Measurements from ENCODE around the gene RPGR.

The RPGR gene

DNA sequence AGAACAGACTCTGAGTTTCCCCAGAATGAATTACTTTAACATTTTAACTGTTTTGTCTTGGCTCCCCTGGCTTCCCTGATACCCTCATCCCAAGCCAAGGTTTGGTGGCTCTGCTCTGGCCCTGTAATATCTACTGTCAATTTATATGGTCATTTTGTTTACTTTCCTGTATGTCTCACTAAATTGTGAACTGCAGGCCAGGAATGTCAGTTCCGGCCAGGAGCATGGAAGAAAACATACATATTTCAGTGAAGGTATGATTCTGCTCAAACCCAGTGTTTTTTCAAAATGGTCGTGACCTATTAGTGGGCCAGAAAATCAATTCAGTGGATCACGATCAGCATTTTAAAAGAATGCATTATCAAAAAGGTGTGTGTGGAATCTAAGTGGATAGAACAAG, 1.2 kb downstream of the RPGR start:
- no peak for DNase-seq (ENCODE audit: extremely low read depth in 1 of 2, low read depth in 1 of 2)

- no peak for DNase-seq (ENCODE audit: extremely low read depth in 1 of 2, low read depth in 1 of 2)
Observed at GRCh38 chrX:38320819-38321218, 6.5 kb downstream of the RPGR start.

GRCh38 chrX:38318606-38319005, 8.7 kb downstream of the RPGR start:
- no peak for DNase-seq (ENCODE audit: extremely low read depth in 1 of 2, low read depth in 1 of 2)

GRCh38 chrX:38318196-38318595, 9.1 kb downstream of the RPGR start:
- no peak for DNase-seq (ENCODE audit: extremely low read depth in 1 of 2, low read depth in 1 of 2)

GRCh38 chrX:38315186-38315585, 12.1 kb downstream of the RPGR start:
- no peak for DNase-seq (ENCODE audit: extremely low read depth in 1 of 2, low read depth in 1 of 2)

GRCh38 chrX:38313190-38313589, 14.1 kb downstream of the RPGR start:
- no peak for DNase-seq (ENCODE audit: extremely low read depth in 1 of 2, low read depth in 1 of 2)

DNA sequence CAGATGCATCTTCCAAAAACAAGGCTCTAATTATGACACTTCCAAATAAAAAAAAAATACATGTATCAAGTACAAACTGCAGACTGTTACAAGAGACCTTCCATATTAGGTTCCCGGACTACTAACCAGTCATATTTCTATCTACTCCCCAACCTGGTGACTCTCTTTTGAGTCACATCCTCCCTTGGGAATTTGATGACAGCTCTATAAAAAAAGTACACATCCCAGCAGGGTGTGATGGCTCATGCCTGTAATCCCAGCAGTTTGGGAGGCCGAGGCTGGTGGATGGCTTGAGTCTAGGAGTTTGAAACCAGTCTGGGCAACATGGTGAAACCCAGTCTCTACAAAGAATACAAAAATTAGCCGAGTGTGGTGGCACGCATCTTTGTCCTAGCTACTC, 14.9 kb downstream of the RPGR start:
- DNase-seq (ENCODE audit: extremely low read depth in 1 of 2, low read depth in 1 of 2): no peak

GRCh38 chrX:38311743-38312142, 15.6 kb downstream of the RPGR start:
- DNase-seq (ENCODE audit: extremely low read depth in 1 of 2, low read depth in 1 of 2): no peak

GRCh38 chrX:38305971-38306370, 21.3 kb downstream of the RPGR start:
- DNase-seq (ENCODE audit: extremely low read depth in 1 of 2, low read depth in 1 of 2): no peak

DNA sequence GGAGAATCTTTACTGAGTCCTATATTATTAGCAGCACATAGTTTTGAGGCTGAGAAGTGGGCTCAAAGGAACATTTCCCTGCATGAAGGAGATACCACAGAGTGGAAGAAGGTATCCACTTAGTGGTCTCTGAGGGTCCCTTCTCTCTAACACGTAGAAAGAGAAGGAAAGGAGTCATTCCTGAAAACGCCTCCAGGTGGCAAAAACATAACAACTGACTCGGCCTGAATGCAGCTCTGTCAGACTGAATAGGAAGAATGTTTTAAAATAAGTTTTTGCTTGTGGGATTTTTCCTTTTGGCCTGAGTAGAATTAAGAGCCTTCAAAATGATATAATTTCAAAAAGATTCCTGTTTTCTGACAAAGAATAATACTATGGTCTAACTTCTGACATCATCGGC, 23.3 kb downstream of the RPGR start:
- no peak for DNase-seq (ENCODE audit: extremely low read depth in 1 of 2, low read depth in 1 of 2)

GRCh38 chrX:38293741-38294140, 33.6 kb downstream of the RPGR start:
- no peak for DNase-seq (ENCODE audit: extremely low read depth in 1 of 2, low read depth in 1 of 2)

GRCh38 chrX:38287674-38288073, 39.6 kb downstream of the RPGR start:
- no peak for DNase-seq (ENCODE audit: extremely low read depth in 1 of 2, low read depth in 1 of 2)

DNA sequence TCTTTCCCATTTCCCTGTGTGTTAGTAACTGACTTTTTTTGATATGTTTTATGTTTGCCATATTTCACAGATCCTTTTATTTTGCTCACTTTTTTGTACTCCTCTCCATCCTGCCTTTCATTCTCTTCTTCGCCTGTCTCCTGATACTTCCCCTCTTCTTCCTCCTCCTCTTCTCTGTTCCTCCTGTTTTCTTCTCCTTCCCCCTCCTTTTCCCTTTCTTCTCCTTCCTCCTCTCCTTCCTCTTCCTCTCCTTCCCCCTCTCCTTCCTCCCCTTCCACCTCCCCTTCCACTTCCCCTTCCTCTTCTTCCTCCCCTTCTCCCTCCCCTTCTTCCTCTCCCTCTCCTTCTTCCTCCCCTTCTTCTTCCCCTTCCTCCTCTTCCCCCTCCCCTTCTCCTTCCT, 41.7 kb downstream of the RPGR start:
- DNase-seq (ENCODE audit: extremely low read depth in 1 of 2, low read depth in 1 of 2): no peak

DNA sequence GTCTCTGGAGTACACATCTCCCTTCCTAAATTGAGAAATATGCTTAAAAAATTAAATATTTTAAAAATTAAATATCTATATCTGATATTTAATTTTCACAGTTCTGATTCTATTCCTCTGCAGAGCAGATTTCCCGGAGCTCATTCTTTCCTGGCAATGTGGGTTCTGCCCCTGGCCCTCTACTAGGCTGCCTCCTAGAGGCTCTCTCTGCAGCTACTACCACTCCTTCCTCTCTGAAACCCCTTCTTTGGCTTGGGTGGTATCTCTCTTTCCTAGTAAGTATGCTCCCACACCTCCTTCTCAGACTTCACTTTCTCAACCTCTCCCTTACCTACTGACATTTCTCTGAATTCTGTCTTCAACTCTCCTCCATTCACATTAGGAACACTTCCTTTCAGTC, 45.3 kb downstream of the RPGR start:
- no peak for DNase-seq (ENCODE audit: extremely low read depth in 1 of 2, low read depth in 1 of 2)

- no peak for DNase-seq (ENCODE audit: extremely low read depth in 1 of 2, low read depth in 1 of 2)
Observed at GRCh38 chrX:38279188-38279587, 48.1 kb downstream of the RPGR start.

- no peak for DNase-seq (ENCODE audit: extremely low read depth in 1 of 2, low read depth in 1 of 2)
Observed at GRCh38 chrX:38278682-38279081, 48.6 kb downstream of the RPGR start.

DNA sequence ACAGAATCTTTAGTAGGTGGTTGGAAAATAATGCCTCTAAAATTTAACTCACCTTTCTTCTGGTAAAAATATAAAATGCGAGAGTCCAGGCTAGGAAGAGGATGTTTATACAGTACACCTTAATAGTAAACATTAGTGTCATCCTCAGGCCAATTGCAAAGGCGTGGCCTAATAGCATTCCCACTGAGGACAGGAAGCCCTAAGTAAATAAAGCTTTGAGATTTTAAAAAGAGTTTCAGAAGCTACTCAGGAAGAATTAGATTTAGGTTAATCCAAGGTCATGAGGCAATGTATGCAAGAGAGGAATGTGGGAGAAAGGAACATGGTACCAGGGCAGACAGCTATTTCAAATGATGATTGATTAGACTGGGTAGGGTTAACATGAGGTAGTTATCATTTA, 49.5 kb downstream of the RPGR start:
- no peak for DNase-seq (ENCODE audit: extremely low read depth in 1 of 2, low read depth in 1 of 2)

GRCh38 chrX:38277136-38277535, 50.2 kb downstream of the RPGR start:
- no peak for DNase-seq (ENCODE audit: extremely low read depth in 1 of 2, low read depth in 1 of 2)

DNA sequence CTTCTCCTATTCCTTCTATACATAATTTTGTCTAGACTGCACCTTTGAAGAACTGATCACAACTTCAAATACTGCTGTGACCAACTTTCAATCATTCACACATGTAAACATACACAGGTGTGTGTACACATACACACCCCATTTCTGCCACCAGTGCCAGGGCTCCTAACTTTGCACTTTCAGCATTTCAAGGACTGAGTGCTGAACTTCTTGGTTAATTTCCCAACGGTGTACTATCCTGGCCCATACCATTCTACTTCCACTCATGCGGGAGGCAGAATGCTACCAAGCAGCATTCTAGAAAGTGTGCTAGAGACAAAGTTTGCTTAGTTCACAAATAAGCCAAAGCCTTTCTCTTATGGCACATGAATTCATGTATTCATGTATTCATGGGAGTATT, 51.2 kb downstream of the RPGR start:
- no peak for DNase-seq (ENCODE audit: extremely low read depth in 1 of 2, low read depth in 1 of 2)

GRCh38 chrX:38275615-38276014, 51.7 kb downstream of the RPGR start:
- no peak for DNase-seq (ENCODE audit: extremely low read depth in 1 of 2, low read depth in 1 of 2)

GRCh38 chrX:38273453-38273852, 53.9 kb downstream of the RPGR start:
- no peak for DNase-seq (ENCODE audit: extremely low read depth in 1 of 2, low read depth in 1 of 2)

DNA sequence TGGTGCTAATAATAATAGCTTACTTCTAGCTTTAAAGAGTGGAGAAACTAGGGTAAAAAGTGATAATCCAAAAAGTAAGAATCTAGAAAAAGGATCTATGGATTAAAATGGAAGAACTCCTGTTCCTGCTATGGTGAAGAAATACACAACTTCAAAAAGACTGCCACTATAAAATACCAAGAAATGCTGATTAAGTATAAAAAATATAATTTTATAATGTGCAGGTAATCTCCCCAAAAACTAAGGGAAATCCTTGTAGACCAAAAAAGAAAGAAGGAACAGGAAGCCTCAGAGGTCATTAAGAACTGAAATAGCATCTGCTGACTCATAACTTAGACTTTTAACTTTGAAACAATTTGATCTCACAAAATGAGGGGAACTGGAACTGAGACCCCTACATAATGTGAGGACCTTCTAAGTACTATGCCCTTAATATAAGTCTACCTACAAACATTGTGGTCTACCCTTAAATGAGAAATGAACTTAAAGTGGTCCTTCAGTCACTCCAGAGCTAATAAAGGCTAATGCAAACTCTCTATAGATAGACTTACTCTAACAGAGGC, 56.1 kb downstream of the RPGR start:
- no peak for DNase-seq (ENCODE audit: extremely low read depth in 1 of 2, low read depth in 1 of 2)

- DNase-seq (ENCODE audit: extremely low read depth in 1 of 2, low read depth in 1 of 2): no peak
Observed at GRCh38 chrX:38268011-38268410, 59.3 kb downstream of the RPGR start.
